Measurements from ENCODE around the gene NTSR2. TPM values are rescaled to one million over a fixed set of nuclear protein-coding genes. Genes with fewer than 3 reads are reported as not detected.

NTSR2 gene
- total RNA-seq, 1 experiment from 2014 or later: not detected

Other genes with a start within 250 kb of the NTSR2 start
- 23.2 and 25.0 TPM in 2 replicates for gene E2F6, start 204.0 kb downstream of the NTSR2 start, total RNA-seq (2014; rRNA removed; shearing (Covaris generic))
- 16.9 and 17.3 TPM in 2 replicates for gene GREB1, start 136.2 kb downstream of the NTSR2 start, total RNA-seq (2014; rRNA removed; shearing (Covaris generic))
- 11.5 and 15.0 TPM in 2 replicates for gene LPIN1, start 76.4 kb upstream of the NTSR2 start, total RNA-seq (2014; rRNA removed; shearing (Covaris generic))

All from H7 (cell line).